T-helper 1 cell treated with Interleukin-12 subunit alpha and Interleukin-12 subunit beta and Interleukin-4 antibody, amounts not matched to agents 30 μg/mL and 1 μg/mL, for 36 hours (primary cell): Measurements from ENCODE around the gene DUOXA2.
"Not testable (repeated sequence)": the region's sequence is repeated elsewhere in the genome, so short reads cannot be mapped to it uniquely, and the experiment has no call there.

Experiments used
- H3K27ac Mint-ChIP-seq: one replicate; pipeline ENCODE4 v1.8.0; 2021; ENCODE audit warnings: mild to moderate bottlenecking, mixed read lengths
- H3K27me3 Mint-ChIP-seq: one replicate; pipeline ENCODE4 v1.8.0; 2021; ENCODE audit warnings: low read depth, mixed read lengths
- H3K36me3 Mint-ChIP-seq: one replicate; pipeline ENCODE4 v1.8.0; 2021; ENCODE audit warnings: low read depth, mixed read lengths
- H3K4me1 Mint-ChIP-seq: one replicate; pipeline ENCODE4 v1.8.0; 2021; ENCODE audit warnings: low read depth, mixed read lengths
- H3K4me3 Mint-ChIP-seq: one replicate; pipeline ENCODE4 v1.8.0; 2021; ENCODE audit warnings: mild to moderate bottlenecking, moderate library complexity, mixed read lengths
- H3K9me3 Mint-ChIP-seq: one replicate; pipeline ENCODE4 v1.8.0; 2021; ENCODE audit warnings: mixed read lengths

DUOXA2 gene

DNA sequence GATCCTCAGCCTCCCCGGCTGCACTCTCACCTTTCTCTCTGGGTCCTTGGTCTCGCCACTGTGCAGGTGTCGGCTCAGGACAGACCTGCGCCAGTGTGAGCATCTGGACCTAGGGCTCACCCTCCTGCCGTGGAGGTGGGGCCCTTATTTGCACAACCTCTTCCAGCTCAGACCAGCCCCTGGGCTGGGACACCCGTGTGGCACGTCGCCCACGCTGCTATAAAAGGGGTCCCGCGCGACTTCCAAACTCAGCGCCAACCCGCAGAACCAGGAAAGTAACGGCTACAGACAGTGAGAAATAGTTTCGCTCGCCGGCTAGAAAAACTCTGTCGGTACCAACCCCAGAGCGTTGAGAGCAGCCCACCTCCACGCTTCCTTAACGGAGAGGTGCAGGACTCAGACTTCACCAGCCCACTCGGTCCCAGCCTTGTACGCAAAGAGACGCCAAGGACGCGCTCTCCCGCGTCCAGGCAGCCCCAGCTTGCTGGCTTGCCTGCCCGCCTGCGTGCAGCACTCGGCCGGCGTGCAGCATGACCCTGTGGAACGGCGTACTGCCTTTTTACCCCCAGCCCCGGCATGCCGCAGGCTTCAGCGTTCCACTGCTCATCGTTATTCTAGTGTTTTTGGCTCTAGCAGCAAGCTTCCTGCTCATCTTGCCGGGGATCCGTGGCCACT lies at the start of gene DUOXA2, which contains the start of gene DUOX2:
TSS of gene DUOXA2 (plus strand) at position 251 of the 675 bp plus-strand sequence. CDS start at position 531, 280 bp downstream.
TSS of gene DUOX2 (minus strand) at position 97 of the 675 bp plus-strand sequence. CDS start 761 bp downstream, outside the sequence.
- H3K4me1 Mint-ChIP-seq = peaks cover 18% of the 10 kb centered on the region
- peak within 1 kb of the TSS; percentile 2 for H3K4me3 Mint-ChIP-seq
- peaks cover 82% of the 10 kb centered on the region for H3K27me3 Mint-ChIP-seq
- no peaks in the 10 kb centered on the region for H3K9me3 Mint-ChIP-seq
- H3K36me3 Mint-ChIP-seq = peaks cover 1% of the 10 kb centered on the region
- H3K27ac Mint-ChIP-seq = no peak within 1 kb of the TSS

GRCh38 chr15:45064386-45064785 lies 49.7 kb upstream of the DUOXA2 start:
- H3K9me3 Mint-ChIP-seq = peaks cover 5% of the 10 kb centered on the region
- no peaks in the 10 kb centered on the region for H3K27me3 Mint-ChIP-seq
- no peak overlapping the region for H3K27ac Mint-ChIP-seq
- peaks cover 2% of the 10 kb centered on the region for H3K36me3 Mint-ChIP-seq
- no peak overlapping the region for H3K4me3 Mint-ChIP-seq
- H3K4me1 Mint-ChIP-seq = peaks cover 14% of the 10 kb centered on the region

GRCh38 chr15:45069942-45070360 lies 44.2 kb upstream of the DUOXA2 start:
- not testable (repeated sequence) for H3K36me3 Mint-ChIP-seq, H3K27ac Mint-ChIP-seq, H3K4me1 Mint-ChIP-seq, H3K27me3 Mint-ChIP-seq, H3K9me3 Mint-ChIP-seq, H3K4me3 Mint-ChIP-seq

DNA sequence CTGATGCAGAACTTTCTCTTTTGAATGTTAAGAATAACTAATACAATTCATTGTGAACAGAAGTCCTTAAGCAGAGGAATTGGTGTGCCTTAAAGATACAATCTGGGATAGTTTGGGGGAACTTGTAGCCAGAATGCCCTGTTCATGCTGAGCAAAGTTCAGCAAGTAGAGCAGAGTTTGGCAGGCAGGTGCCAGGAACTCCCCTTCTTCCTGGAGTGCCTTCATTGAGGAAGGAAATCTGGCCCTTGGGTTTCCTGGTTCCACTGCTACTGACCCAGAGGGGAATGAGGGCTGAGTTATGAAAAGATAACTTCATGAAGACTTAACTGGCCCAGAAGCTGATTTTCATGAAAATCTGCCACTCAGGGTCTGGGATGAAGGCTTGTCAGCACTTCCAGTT lies 40.5 kb upstream of the DUOXA2 start:
- not testable (repeated sequence) for H3K4me3 Mint-ChIP-seq, H3K9me3 Mint-ChIP-seq, H3K4me1 Mint-ChIP-seq, H3K27me3 Mint-ChIP-seq, H3K27ac Mint-ChIP-seq, H3K36me3 Mint-ChIP-seq

DNA sequence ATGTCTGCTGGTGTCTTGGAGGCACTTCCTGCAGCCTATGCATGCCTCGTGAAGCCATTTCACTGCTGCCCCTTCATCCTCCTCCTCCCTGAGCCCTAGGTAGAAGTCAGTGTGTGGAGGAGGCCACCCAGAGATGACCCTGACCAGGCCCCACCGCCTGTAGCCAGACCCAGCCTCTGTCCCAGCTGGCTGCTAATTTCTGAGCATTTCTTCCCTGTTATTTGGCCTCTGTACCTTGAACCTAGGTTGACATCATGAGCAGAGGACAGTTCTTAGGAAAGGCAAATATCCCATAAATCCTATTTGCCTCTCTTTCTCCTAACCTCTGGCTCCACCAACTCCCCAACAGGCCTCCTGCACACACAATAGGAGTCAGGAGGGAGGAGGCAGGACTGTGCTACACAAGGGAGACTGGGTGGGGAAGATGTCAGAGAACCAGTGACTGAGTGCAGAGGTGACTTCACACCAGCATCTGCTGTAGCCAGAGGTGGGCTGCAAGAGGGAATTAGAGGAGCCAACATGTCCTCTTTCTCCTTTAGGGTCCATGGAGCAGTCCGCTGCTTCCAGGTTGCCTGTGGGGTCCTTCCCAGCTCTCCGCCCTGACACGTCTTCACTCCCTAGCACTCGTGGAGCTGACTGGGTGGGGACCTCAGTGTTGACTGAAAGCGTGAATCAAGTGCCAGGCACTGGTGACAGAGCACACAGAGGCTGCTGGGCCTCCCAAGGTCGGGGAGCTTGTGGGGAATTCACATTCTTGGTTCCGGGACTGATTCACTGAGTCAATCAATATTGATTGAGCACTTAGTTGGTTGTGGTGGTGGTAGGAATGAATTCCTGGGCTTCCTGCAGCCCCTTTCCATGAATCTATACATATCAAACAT lies 38.4 kb upstream of the DUOXA2 start:
- not testable (repeated sequence) for H3K36me3 Mint-ChIP-seq, H3K27me3 Mint-ChIP-seq, H3K27ac Mint-ChIP-seq, H3K9me3 Mint-ChIP-seq, H3K4me3 Mint-ChIP-seq, H3K4me1 Mint-ChIP-seq

GRCh38 chr15:45077391-45077790 lies 36.7 kb upstream of the DUOXA2 start:
- not testable (repeated sequence) for H3K27ac Mint-ChIP-seq, H3K4me3 Mint-ChIP-seq, H3K4me1 Mint-ChIP-seq, H3K36me3 Mint-ChIP-seq, H3K27me3 Mint-ChIP-seq, H3K9me3 Mint-ChIP-seq

DNA sequence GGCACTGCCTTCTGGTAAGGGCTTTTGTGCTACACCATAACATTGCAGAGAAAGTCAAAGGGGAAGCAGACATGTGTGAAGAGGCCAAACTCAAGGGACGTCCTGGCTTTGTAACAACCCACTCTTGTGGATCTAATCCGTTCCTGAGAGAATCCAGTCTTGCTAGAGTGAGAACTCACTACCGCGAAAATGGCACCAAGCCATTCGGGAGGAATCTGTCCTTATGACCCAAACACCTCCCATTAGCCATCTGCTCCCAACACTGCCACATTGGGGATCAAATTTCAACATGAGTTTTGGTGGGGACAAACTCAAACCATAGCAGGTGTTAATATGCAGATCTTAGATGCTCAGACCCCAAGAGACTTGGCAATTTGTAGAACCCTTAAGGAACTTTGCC lies 34.9 kb upstream of the DUOXA2 start:
- not testable (repeated sequence) for H3K27me3 Mint-ChIP-seq, H3K9me3 Mint-ChIP-seq, H3K27ac Mint-ChIP-seq, H3K4me1 Mint-ChIP-seq, H3K4me3 Mint-ChIP-seq, H3K36me3 Mint-ChIP-seq

DNA sequence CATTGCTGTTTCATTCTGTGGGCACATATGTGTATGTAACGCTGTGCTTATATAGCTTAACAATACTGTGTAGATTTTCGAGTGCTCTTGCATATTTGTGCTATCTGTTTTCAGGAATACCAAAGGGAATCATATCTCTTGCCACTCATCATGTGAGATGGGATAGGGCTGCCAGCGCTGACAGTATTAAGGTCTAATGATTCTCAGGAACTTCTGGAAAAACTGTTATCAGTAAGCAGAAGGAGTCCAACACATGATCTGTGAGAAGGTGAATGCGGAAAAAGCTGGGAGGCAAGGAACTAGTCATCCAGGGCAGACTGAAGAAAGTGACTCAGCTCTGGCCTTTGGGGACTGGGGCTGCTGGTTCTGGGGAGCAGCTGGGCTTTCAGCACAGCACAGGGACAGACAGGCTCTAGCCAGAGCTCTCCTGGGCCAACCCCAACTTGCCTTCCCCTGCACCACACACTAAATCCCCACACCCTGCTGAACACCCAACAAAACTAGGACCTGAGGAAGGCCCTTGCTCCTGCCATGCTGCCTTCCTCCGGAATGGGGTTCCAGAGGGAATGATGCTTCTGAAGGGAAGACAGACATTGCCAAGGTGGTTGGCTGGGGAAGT lies 34.4 kb upstream of the DUOXA2 start:
- not testable (repeated sequence) for H3K4me1 Mint-ChIP-seq, H3K27ac Mint-ChIP-seq

DNA sequence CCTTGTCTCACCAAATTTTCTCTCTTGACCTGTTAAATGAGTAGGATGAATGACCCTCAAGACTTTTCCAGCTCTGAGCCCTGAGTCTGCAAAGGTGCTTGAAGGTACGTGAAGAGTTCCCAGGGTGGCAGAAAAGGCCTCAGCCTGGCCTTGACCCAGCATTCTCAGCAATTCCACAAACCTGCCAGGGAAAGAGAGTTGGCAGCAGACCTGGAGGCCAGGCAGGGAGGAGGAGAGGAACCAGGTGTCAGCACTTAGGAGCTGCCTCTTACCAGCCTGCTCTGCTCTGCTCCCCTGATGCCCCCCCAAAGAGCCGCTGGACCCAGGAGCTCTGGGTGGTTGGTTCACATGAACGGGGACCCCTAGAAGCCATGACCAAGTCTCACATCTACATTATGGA lies 33.5 kb upstream of the DUOXA2 start:
- not testable (repeated sequence) for H3K4me1 Mint-ChIP-seq, H3K36me3 Mint-ChIP-seq

More for the DNA sequence above, 34.4 kb upstream of the DUOXA2 start:
- H3K4me3 Mint-ChIP-seq, H3K9me3 Mint-ChIP-seq, H3K36me3 Mint-ChIP-seq, H3K27me3 Mint-ChIP-seq: not testable (repeated sequence)

DNA sequence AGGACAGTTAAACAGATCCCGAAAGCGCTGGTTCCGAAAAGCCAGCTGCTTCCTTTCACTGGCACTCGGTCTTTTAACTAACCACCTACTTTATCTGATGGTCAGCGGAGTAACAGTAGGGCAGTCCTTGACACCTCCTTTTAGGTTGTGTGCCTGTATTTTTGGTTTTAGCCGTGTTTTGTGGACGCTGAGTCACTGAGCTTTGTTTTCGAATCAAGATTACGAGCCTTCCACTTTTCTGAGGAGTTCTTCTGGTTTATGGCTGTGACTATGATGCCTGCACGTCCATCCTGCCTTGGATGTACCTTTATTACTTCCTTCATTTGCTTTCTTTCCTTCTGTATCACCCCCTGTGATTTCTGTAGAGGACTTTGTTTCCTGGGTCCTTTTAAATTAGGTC lies 31.7 kb upstream of the DUOXA2 start:
- not testable (repeated sequence) for H3K9me3 Mint-ChIP-seq, H3K36me3 Mint-ChIP-seq, H3K4me3 Mint-ChIP-seq, H3K4me1 Mint-ChIP-seq, H3K27ac Mint-ChIP-seq
- H3K27me3 Mint-ChIP-seq = peaks cover 20% of the 10 kb centered on the region

More for the DNA sequence above, 33.5 kb upstream of the DUOXA2 start:
- H3K9me3 Mint-ChIP-seq, H3K4me3 Mint-ChIP-seq, H3K27ac Mint-ChIP-seq: not testable (repeated sequence)
- peaks cover 15% of the 10 kb centered on the region for H3K27me3 Mint-ChIP-seq

DNA sequence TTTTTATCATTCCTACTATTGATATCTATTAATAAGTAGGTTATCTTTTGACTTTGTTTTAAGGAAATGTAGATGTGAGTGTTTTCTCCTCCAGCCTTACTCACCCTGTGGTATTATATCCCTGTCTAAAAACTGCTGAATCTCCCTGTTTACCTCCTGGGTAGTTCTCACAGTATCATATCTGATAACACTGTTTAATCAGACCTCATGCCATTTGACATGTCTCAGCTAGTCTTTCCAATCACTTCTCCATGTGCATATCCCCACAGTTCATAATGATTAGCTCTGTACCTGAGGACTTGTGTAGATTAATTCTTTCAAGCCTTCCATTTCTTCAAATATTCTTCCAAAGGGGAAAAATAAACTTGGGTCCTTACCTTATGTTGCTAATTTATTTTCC lies 30.9 kb upstream of the DUOXA2 start:
- H3K4me1 Mint-ChIP-seq = no peaks in the 10 kb centered on the region
- H3K27me3 Mint-ChIP-seq = peaks cover 22% of the 10 kb centered on the region
- H3K4me3 Mint-ChIP-seq = no peak overlapping the region
- H3K36me3 Mint-ChIP-seq = no peaks in the 10 kb centered on the region
- no peak overlapping the region for H3K27ac Mint-ChIP-seq
- H3K9me3 Mint-ChIP-seq = no peaks in the 10 kb centered on the region

DNA sequence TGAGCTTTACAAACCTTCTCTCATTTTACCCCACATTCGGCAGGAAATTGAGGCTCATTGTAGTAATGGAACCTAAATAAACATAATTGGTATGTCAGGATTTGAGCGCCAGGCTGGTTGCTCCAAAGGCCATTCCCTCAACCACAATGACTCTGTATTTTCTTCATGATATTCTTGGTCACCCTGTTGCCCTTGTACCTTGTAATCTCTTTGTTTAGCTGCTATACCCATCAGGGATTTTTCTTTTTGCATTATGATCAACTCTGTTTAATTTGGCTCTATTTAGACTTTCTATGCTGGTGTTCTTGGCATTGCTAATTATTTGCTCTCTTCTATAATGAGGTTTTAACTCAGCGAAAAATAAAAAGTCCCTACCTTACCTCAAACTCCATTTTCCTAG lies 30.0 kb upstream of the DUOXA2 start:
- H3K4me1 Mint-ChIP-seq = no peaks in the 10 kb centered on the region
- H3K9me3 Mint-ChIP-seq = no peaks in the 10 kb centered on the region
- peaks cover 22% of the 10 kb centered on the region for H3K27me3 Mint-ChIP-seq
- no peak overlapping the region for H3K4me3 Mint-ChIP-seq
- H3K27ac Mint-ChIP-seq = no peak overlapping the region
- no peaks in the 10 kb centered on the region for H3K36me3 Mint-ChIP-seq

DNA sequence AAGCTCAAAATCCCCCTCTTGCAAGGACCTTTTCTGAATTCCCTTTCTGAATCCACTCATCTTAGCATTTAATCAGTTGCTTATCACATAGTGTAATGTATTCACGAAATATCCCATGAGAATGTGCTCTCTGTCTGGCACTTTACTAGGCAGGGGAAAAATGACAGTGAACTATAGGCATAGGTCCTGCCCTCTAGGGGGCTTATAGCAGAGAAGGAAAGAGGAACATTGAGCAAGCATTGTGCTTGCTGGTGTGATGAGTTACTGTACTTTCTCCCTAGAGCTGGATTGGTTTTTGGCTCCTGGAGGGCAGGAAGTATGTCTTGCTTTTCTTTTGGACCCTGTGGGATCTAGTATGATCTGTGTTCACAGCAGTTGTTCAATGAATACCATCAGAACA lies 26.6 kb upstream of the DUOXA2 start:
- no peaks in the 10 kb centered on the region for H3K36me3 Mint-ChIP-seq
- no peaks in the 10 kb centered on the region for H3K9me3 Mint-ChIP-seq
- H3K4me3 Mint-ChIP-seq = no peak overlapping the region
- H3K4me1 Mint-ChIP-seq = no peaks in the 10 kb centered on the region
- peaks cover 40% of the 10 kb centered on the region for H3K27me3 Mint-ChIP-seq
- no peak overlapping the region for H3K27ac Mint-ChIP-seq

DNA sequence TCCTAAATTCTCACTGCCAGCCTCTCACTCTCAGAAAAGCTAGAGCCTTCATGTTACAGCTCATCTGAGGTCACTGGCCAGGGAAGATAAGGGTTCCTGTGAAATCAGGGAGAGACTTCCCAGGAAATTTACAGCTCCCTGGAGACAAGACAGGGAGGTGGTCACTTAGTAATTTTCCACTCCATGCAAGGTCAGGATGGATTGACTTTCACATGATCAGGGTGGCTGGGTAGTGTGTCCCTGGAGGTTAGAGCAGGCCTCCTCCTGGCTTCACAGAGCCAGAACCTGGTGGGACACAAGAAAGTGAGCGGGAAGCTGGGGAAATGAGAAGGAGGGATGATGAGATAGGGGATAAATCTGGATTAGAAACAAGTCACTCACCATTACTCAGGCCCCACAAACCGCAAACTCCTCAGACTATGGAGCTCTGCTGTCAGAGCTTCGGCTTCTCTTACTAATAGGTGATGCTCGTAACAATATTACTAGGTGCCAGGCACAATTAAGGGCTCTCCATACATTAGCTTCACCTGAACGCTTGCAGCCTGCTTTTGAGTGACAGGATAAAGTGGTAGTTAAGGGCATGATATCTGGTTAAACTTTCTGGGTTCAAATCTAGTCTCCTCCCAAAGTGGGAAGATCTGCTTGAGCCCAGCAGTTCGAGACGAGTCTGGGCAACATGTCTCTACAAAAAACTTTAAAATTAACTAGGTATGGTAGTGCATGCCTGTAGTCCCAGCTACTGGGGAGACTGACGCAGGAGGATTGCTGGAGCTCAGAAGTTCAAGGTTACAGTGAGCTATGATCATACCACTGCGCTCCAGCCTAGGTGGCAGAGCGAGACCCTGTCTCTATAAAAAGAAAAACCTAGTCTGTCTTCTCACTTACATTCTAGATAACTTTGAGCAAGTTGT lies 25.1 kb upstream of the DUOXA2 start:
- Mint-ChIP-seq H3K4me3 (no peak overlapping the region), H3K4me1 (no peaks in the 10 kb centered on the region), H3K27me3 (peaks cover 41% of the 10 kb centered on the region), H3K36me3 (no peaks in the 10 kb centered on the region), H3K27ac (no peak overlapping the region), H3K9me3 (no peaks in the 10 kb centered on the region)
